Cardiac muscle cell (in vitro differentiated cells and primary cell): ENCODE data around the gene H19. TPM values are rescaled to one million over a fixed set of nuclear protein-coding genes. Genes with fewer than 3 reads are reported as not detected.

Source experiments
- DNase-seq, 2 donors: peaks; one replicate each; pipeline versions ENCODE4 v3.0.0 to v3.0.0-alpha.2; 2010 to 2017; ENCODE audit warnings: low read depth in 1 of 2, low spot score in 1 of 2
- H3K27ac ChIP-seq: fragments of 200-600 bp; sonication (generic); 2 replicates; pipeline ENCODE4 v1.5.1; 2016
- H3K27me3 ChIP-seq: fragments of 200-600 bp; sonication (generic); 2 replicates; pipeline ENCODE4 v1.6.0; 2016; ENCODE audit warnings: control low read depth
- H3K36me3 ChIP-seq: fragments of 200-600 bp; sonication (generic); 2 replicates; pipeline ENCODE4 v1.5.1; 2016; ENCODE audit warnings: control low read depth
- H3K4me1 ChIP-seq: fragments of 200-600 bp; sonication (generic); 2 replicates; pipeline ENCODE4 v1.8.1; 2017; ENCODE audit warnings: low read depth, mild to moderate bottlenecking, mixed run types
- H3K4me3 ChIP-seq: fragments of 200-600 bp; sonication (generic); 2 replicates; pipeline ENCODE4 v1.5.1; 2016; ENCODE audit warnings: mild to moderate bottlenecking
- H3K9me3 ChIP-seq: fragments of 200-600 bp; sonication (generic); 2 replicates; pipeline ENCODE4 v1.5.1; 2017; ENCODE audit warnings: low read depth, mild to moderate bottlenecking, control low read depth
- CTCF ChIP-seq: IDR thresholded peaks from 2 replicates; pipeline ENCODE4 v1.5.1; 2012; ENCODE audit warnings: low read depth, mild to moderate bottlenecking, low read length
- polyA plus RNA-seq: library from polyadenylated mRNA; unstranded; fragments of >200 nt; fragmentation: Nextera tagmentation; extraction: Ambion mirVana; gene quantifications from 2 replicates; pipeline ENCODE4 v1.2.1, GENCODE V29; 2016
- total RNA-seq: library from RNA; depleted of rRNA; stranded (reverse); fragments of >200 nt; gene quantifications from 2 replicates; pipeline ENCODE4 v1.2.3, GENCODE V29; 2016

H19 gene
- total and polyA plus RNA-seq, 2 experiments from 2014 or later, result 27.7 to 316 TPM

- no peak overlapping the region for H3K4me3 ChIP-seq
- H3K4me1 ChIP-seq, result no peaks in the 10 kb centered on the region
- H3K27ac ChIP-seq, result no peak overlapping the region
- no peak for DNase-seq
- no peak for TF ChIP-seq CTCF
- no peaks in the 10 kb centered on the region for H3K36me3 ChIP-seq
- no peaks in the 10 kb centered on the region for H3K27me3 ChIP-seq
- H3K9me3 ChIP-seq, result no peaks in the 10 kb centered on the region
Observed at GRCh38 chr11:1987024-1987423, 10.6 kb downstream of the H19 start.

- TF ChIP-seq CTCF, result no peak
- no peak for DNase-seq
- no peaks in the 10 kb centered on the region for H3K4me1 ChIP-seq
- H3K27ac ChIP-seq, result no peak overlapping the region
- H3K4me3 ChIP-seq, result no peak overlapping the region
- no peaks in the 10 kb centered on the region for H3K27me3 ChIP-seq
- no peaks in the 10 kb centered on the region for H3K36me3 ChIP-seq
- no peaks in the 10 kb centered on the region for H3K9me3 ChIP-seq
Observed at GRCh38 chr11:1983601-1983961, 14.1 kb downstream of the H19 start.

- no peak for TF ChIP-seq CTCF
- no peaks in the 10 kb centered on the region for H3K4me1 ChIP-seq
- H3K4me3 ChIP-seq, result no peak overlapping the region
- no peaks in the 10 kb centered on the region for H3K27me3 ChIP-seq
- no peak for DNase-seq
- H3K27ac ChIP-seq, result no peak overlapping the region
- no peaks in the 10 kb centered on the region for H3K36me3 ChIP-seq
- H3K9me3 ChIP-seq, result no peaks in the 10 kb centered on the region
Observed at GRCh38 chr11:1982873-1983600, 14.6 kb downstream of the H19 start.

GRCh38 chr11:1979607-1980006, 18.0 kb downstream of the H19 start:
- H3K27me3 ChIP-seq, result no peaks in the 10 kb centered on the region
- DNase-seq, result no peak
- no peaks in the 10 kb centered on the region for H3K4me1 ChIP-seq
- no peaks in the 10 kb centered on the region for H3K36me3 ChIP-seq
- no peak overlapping the region for H3K27ac ChIP-seq
- no peaks in the 10 kb centered on the region for H3K9me3 ChIP-seq
- no peak overlapping the region for H3K4me3 ChIP-seq
- no peak for TF ChIP-seq CTCF

GRCh38 chr11:1978720-1979473, 18.7 kb downstream of the H19 start:
- DNase-seq, result no peak

More at GRCh38 chr11:1978720-1979473, 18.7 kb downstream of the H19 start:
- TF ChIP-seq CTCF, result no peak
- no peak overlapping the region for H3K4me3 ChIP-seq
- H3K27me3 ChIP-seq, result no peaks in the 10 kb centered on the region
- no peaks in the 10 kb centered on the region for H3K4me1 ChIP-seq
- no peaks in the 10 kb centered on the region for H3K36me3 ChIP-seq
- no peak overlapping the region for H3K27ac ChIP-seq
- no peaks in the 10 kb centered on the region for H3K9me3 ChIP-seq
